HCT116 (cell line): ENCODE measurements around the gene ATL1. TPM values are rescaled to one million over a fixed set of nuclear protein-coding genes. Genes with fewer than 3 reads are reported as not detected.

ENCODE experiments used
- ATAC-seq: fragments of 200-7000 bp; cut with Tn5 transposase; 2 replicates; pipeline ENCODE4 v1.9.1; 2020; ENCODE audit warnings: mild to moderate bottlenecking, moderate library complexity
- BruUV-seq: library from RNA; stranded (reverse); fragments of 400-500 nt; replicated peaks from 2 replicates; lab custom pipeline; 2021; lab: Mats Ljungman, UMichigan
- CTCF ChIA-PET: fragments of 300-600 bp; sonication (Branson Sonifier 250); formaldehyde crosslinking; loops from one replicate; lab custom pipeline; 2021; ENCODE audit warnings: antibody characterized with exemption; lab: Charles Lee
- POLR2A ChIA-PET: fragments of 300-600, 350-600 bp; sonication (Branson Sonifier 250); formaldehyde crosslinking; loops from one replicate; lab custom pipeline; 2021; ENCODE audit warnings: antibody characterized with exemption; lab: Charles Lee
- RAD21 ChIA-PET, 2 experiments: fragments of 300-600 bp; sonication (Branson Sonifier 250); formaldehyde crosslinking; loops; one replicate each; lab custom pipeline; 2023; ENCODE audit warnings: low total read pairs in 2 of 2; ENCODE audit not compliant: uncharacterized antibody in 2 of 2, unreplicated experiment in 2 of 2, low non-redundant PET in 1 of 2; lab: Charles Lee
- DNase-seq: peaks from one replicate; pipeline ENCODE4 v3.0.0-alpha.2; 2010; ENCODE audit warnings: low read depth, low spot score
- H2AFZ ChIP-seq: fragments of 200-600 bp; shearing (Covaris generic), sonication (generic); 2 replicates; pipeline ENCODE4 v1.6.1; 2017; ENCODE audit warnings: low read depth, mixed run types, mixed read lengths, antibody characterized with exemption, low read length; ENCODE audit not compliant: poor library complexity, severe bottlenecking
- H3K27ac ChIP-seq: 2 replicates; pipeline ENCODE4 v1.5.1; 2012; ENCODE audit warnings: low read depth, low read length
- H3K27me3 ChIP-seq: fragments of 200-600 bp; sonication (generic); 2 replicates; pipeline ENCODE4 v1.6.1; 2016; ENCODE audit warnings: mixed run types, low read length, mixed read lengths; ENCODE audit not compliant: insufficient read depth
- H3K36me3 ChIP-seq, 2 experiments: fragments of 200-500 bp in 1 of 2; fragments of 200-600 bp in 1 of 2; sonication (Bioruptor generic) in 1 of 2; sonication (generic) in 1 of 2; 2 replicates each; pipeline versions ENCODE4 v1.5.1 to v1.6.1; 2014 to 2016; ENCODE audit warnings: low read length in 2 of 2, inconsistent platforms in 1 of 2, mixed read lengths in 1 of 2, mixed run types in 1 of 2; ENCODE audit not compliant: insufficient read depth in 2 of 2, control insufficient read depth in 1 of 2
- H3K4me1 ChIP-seq, 2 experiments: fragments of 200-600 bp in 1 of 2; sonication (generic) in 1 of 2; 2 replicates each; pipeline versions ENCODE4 v1.5.1 to v1.6.1; 2012 to 2017; ENCODE audit warnings: low read length in 2 of 2, inconsistent platforms in 1 of 2, mild to moderate bottlenecking in 1 of 2, mixed read lengths in 1 of 2, mixed run types in 1 of 2, moderate library complexity in 1 of 2; ENCODE audit not compliant: insufficient read depth in 2 of 2, control insufficient read depth in 1 of 2
- H3K4me2 ChIP-seq: fragments of 200-600 bp; sonication (generic); 2 replicates; pipeline ENCODE4 v1.6.1; 2017; ENCODE audit warnings: mixed run types, low read length, mixed read lengths
- H3K4me3 ChIP-seq, 2 experiments: fragments of 200-600 bp in 1 of 2; sonication (generic) in 1 of 2; replicated peaks in 1 of 2; 2 replicates each; pipeline ENCODE4 v1.5.1; 2011 to 2016; ENCODE audit warnings: low read length in 2 of 2, control low read depth in 1 of 2, low read depth in 1 of 2, mild to moderate bottlenecking in 1 of 2, mixed read lengths in 1 of 2, mixed run types in 1 of 2
- H3K79me2 ChIP-seq: fragments of 200-600 bp; sonication (generic); 2 replicates; pipeline ENCODE4 v1.6.1; 2017; ENCODE audit warnings: mild to moderate bottlenecking, mixed run types, low read length, moderate library complexity, mixed read lengths; ENCODE audit not compliant: insufficient read depth
- H3K9ac ChIP-seq: fragments of 200-600 bp; sonication (generic); 2 replicates; pipeline ENCODE4 v1.6.1; 2016; ENCODE audit warnings: low read length, mixed read lengths
- H3K9me2 ChIP-seq: fragments of 200-600 bp; sonication (generic), shearing (Covaris generic); 2 replicates; pipeline ENCODE4 v1.6.1; 2017; ENCODE audit warnings: mixed run types, mild to moderate bottlenecking, moderate library complexity; ENCODE audit not compliant: insufficient read depth
- H3K9me3 ChIP-seq, 2 experiments: fragments of 200-500 bp in 1 of 2; fragments of 200-600 bp in 1 of 2; sonication (Bioruptor generic) in 1 of 2; sonication (generic) in 1 of 2; 2 replicates each; pipeline ENCODE4 v1.6.1; 2014 to 2017; ENCODE audit warnings: low read length in 2 of 2, mixed read lengths in 2 of 2, inconsistent platforms in 1 of 2, low read depth in 1 of 2, mild to moderate bottlenecking in 1 of 2, mixed run types in 1 of 2, moderate library complexity in 1 of 2; ENCODE audit not compliant: control insufficient read depth in 1 of 2, insufficient read depth in 1 of 2
- H4K20me1 ChIP-seq: fragments of 200-600 bp; sonication (generic), shearing (Covaris generic); 2 replicates; pipeline ENCODE4 v1.6.1; 2017; ENCODE audit warnings: mixed run types, mild to moderate bottlenecking, moderate library complexity; ENCODE audit not compliant: insufficient read depth
- ATF3 ChIP-seq: IDR thresholded peaks from 2 replicates; pipeline ENCODE4 v1.6.1; 2012
- CBX3 ChIP-seq: IDR thresholded peaks from 2 replicates; pipeline ENCODE4 v1.6.1; 2012; ENCODE audit warnings: low read depth
- CTCF ChIP-seq, 3 experiments: fragments of 200-600 bp in 1 of 3; sonication (generic) in 1 of 3; IDR thresholded peaks in 2 of 3; conservative IDR thresholded peaks in 1 of 3; 2 replicates each; pipeline ENCODE4 v1.5.1; 2012 to 2017; ENCODE audit warnings: low read depth in 2 of 3, low read length in 2 of 3, antibody characterized with exemption in 1 of 3, borderline replicate concordance in 1 of 3, control low read depth in 1 of 3, mild to moderate bottlenecking in 1 of 3, mixed read lengths in 1 of 3, mixed run types in 1 of 3, moderate library complexity in 1 of 3; ENCODE audit not compliant: insufficient read depth in 1 of 3
- ELF1 ChIP-seq: IDR thresholded peaks from 2 replicates; pipeline ENCODE4 v1.6.1; 2012; ENCODE audit warnings: low read depth, borderline replicate concordance
- EZH2 ChIP-seq: fragments of 200-600 bp; sonication (generic); IDR thresholded peaks from 2 replicates; pipeline ENCODE4 v1.6.1; 2017; ENCODE audit warnings: antibody characterized with exemption, mixed run types
- EZH2phosphoT487 ChIP-seq: fragments of 200-600 bp; IDR thresholded peaks from 2 replicates; pipeline ENCODE4 v1.6.1; 2018; ENCODE audit warnings: antibody characterized with exemption, borderline replicate concordance
- FOSL1 ChIP-seq: IDR thresholded peaks from 2 replicates; pipeline ENCODE4 v1.6.1; 2012; ENCODE audit warnings: low read depth
- JUND ChIP-seq: IDR thresholded peaks from 2 replicates; pipeline ENCODE4 v1.6.1; 2012
- POLR2A ChIP-seq: IDR thresholded peaks from 2 replicates; pipeline ENCODE4 v1.7.0; 2011; ENCODE audit warnings: borderline replicate concordance; ENCODE audit not compliant: insufficient read depth, insufficient read length; ENCODE audit errors: extremely low read depth
- POLR2AphosphoS5 ChIP-seq: IDR thresholded peaks from 2 replicates; pipeline ENCODE4 v1.6.1; 2011; ENCODE audit warnings: mild to moderate bottlenecking, low read depth, low read length, moderate library complexity
- RAD21 ChIP-seq: IDR thresholded peaks from 2 replicates; pipeline ENCODE4 v1.6.1; 2012; ENCODE audit warnings: low read depth, mild to moderate bottlenecking
- SP1 ChIP-seq: IDR thresholded peaks from 2 replicates; pipeline ENCODE4 v1.6.1; 2012; ENCODE audit warnings: low read depth
- TCF7L2 ChIP-seq: IDR thresholded peaks from 2 replicates; pipeline ENCODE4 v1.7.0; 2011; ENCODE audit warnings: borderline replicate concordance, inconsistent platforms; ENCODE audit not compliant: insufficient read depth, insufficient read length; ENCODE audit errors: extremely low read depth
- YY1 ChIP-seq: IDR thresholded peaks from 2 replicates; pipeline ENCODE4 v1.6.1; 2011; ENCODE audit warnings: low read length, low read depth, moderate library complexity, mild to moderate bottlenecking; ENCODE audit not compliant: insufficient replicate concordance; ENCODE audit errors: extremely low read depth
- ZBTB33 ChIP-seq: IDR thresholded peaks from 2 replicates; pipeline ENCODE4 v1.6.1; 2011; ENCODE audit warnings: mild to moderate bottlenecking, low read length, moderate library complexity; ENCODE audit not compliant: insufficient replicate concordance; ENCODE audit errors: extremely low read depth
- ZFX ChIP-seq: fragments of 450-650 bp; IDR thresholded peaks from 2 replicates; pipeline ENCODE4 v1.6.1; 2017
- intact Hi-C: fragments of 100-400 bp; cut with micrococcal nuclease; formaldehyde crosslinking; loops from 2 replicates; pipeline ENCODE4 v1.10.0; 2022
- total RNA-seq: library from RNA; stranded (reverse); gene quantifications from one replicate; pipeline ENCODE4 v1.2.1, GENCODE V29; 2021; ENCODE audit not compliant: unreplicated experiment
- TF ChIP-seq, protein P1 (sequence below): IDR thresholded peaks from 2 replicates; pipeline ENCODE4 v1.6.1; 2012
- TF ChIP-seq, protein P2 (sequence below): IDR thresholded peaks from 2 replicates; pipeline ENCODE4 v1.6.1; 2012; ENCODE audit warnings: low read depth

Gene ATL1
- total RNA-seq, 1 experiment from 2014 or later = 1.4 TPM

DNA sequence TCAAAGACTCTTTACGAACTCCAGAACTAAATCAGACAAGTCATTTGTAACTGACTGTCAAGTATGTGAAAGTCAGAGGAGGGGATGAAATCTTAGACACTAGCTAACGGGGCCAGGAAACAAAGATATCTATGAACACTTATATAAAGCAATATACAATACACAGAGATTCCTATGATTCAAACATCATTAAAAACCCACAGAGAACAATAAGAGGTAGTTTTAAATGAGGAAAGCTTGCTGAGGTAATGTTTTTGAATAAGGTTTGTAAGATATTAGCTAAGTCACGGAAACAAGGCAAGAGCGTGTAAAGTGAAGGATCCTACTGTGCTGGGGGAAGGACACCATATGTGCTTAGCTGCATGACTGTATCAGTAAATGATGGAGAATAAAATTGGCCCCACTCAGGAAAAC lies 71.5 kb downstream of the ATL1 start:
- no peaks in the 10 kb centered on the region for H4K20me1 ChIP-seq
- ATAC-seq = no peak
- DNase-seq = no peak
- H3K4me3 ChIP-seq = no peak overlapping the region
- POLR2A ChIA-PET = no interaction called here
- H3K36me3 ChIP-seq = peaks cover 0 to 3% of the 10 kb centered on the region in 2 experiments; a peak in 2 of 4 replicates
- RAD21 ChIA-PET = interaction anchor here in 1 of 2 experiments (1.4 kb wide), 1 partner anchor 12 kb away, joined by 3 read pairs; no protein-coding TSS in a partner anchor
- intact Hi-C loops = no loop called here
- CTCF ChIA-PET = interaction anchor here (2.0 kb wide), 1 partner anchor 12 kb away, joined by 9 read pairs; no protein-coding TSS in a partner anchor
- BruUV-seq = no TSS peak
- no peaks in the 10 kb centered on the region for H3K4me1 ChIP-seq
- H2AFZ ChIP-seq = no peak overlapping the region
- no peaks in the 10 kb centered on the region for H3K9me3 ChIP-seq
- TF ChIP-seq TCF7L2 = no peak
- TF ChIP-seq CTCF (IDR thresholded peaks at IDR 0.05 in 2 of 3, conservative IDR thresholded peaks at IDR 0.05 in 1 of 3; ENCODE audit: borderline replicate concordance in 1 of 3, insufficient read depth in 1 of 3, low read depth in 2 of 3, low read length in 2 of 3) = no peak
- TF ChIP-seq FOSL1 = no peak
- no peak for TF ChIP-seq YY1
- TF ChIP-seq EZH2phosphoT487 = no peak
- no peak for TF ChIP-seq POLR2A
- no peak for TF ChIP-seq EZH2
- no peak for TF ChIP-seq JUND
- no peak for TF ChIP-seq RAD21
- TF ChIP-seq, protein P1, sequence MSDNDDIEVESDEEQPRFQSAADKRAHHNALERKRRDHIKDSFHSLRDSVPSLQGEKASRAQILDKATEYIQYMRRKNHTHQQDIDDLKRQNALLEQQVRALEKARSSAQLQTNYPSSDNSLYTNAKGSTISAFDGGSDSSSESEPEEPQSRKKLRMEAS = no peak
- TF ChIP-seq, protein P2, sequence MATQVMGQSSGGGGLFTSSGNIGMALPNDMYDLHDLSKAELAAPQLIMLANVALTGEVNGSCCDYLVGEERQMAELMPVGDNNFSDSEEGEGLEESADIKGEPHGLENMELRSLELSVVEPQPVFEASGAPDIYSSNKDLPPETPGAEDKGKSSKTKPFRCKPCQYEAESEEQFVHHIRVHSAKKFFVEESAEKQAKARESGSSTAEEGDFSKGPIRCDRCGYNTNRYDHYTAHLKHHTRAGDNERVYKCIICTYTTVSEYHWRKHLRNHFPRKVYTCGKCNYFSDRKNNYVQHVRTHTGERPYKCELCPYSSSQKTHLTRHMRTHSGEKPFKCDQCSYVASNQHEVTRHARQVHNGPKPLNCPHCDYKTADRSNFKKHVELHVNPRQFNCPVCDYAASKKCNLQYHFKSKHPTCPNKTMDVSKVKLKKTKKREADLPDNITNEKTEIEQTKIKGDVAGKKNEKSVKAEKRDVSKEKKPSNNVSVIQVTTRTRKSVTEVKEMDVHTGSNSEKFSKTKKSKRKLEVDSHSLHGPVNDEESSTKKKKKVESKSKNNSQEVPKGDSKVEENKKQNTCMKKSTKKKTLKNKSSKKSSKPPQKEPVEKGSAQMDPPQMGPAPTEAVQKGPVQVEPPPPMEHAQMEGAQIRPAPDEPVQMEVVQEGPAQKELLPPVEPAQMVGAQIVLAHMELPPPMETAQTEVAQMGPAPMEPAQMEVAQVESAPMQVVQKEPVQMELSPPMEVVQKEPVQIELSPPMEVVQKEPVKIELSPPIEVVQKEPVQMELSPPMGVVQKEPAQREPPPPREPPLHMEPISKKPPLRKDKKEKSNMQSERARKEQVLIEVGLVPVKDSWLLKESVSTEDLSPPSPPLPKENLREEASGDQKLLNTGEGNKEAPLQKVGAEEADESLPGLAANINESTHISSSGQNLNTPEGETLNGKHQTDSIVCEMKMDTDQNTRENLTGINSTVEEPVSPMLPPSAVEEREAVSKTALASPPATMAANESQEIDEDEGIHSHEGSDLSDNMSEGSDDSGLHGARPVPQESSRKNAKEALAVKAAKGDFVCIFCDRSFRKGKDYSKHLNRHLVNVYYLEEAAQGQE = no peak
- TF ChIP-seq POLR2AphosphoS5 = no peak
- TF ChIP-seq ZBTB33 = no peak
- no peak for TF ChIP-seq ZFX
- TF ChIP-seq ELF1 = no peak
- TF ChIP-seq SP1 = no peak
- TF ChIP-seq CBX3 = no peak
- no peak for TF ChIP-seq ATF3
- TF ChIP-seq, all 23 proteins: peak for 0
- no peak overlapping the region for H3K9ac ChIP-seq
- no peaks in the 10 kb centered on the region for H3K79me2 ChIP-seq
- H3K9me2 ChIP-seq = no peaks in the 10 kb centered on the region; the same call in 1 of the 2 replicates
- H3K27me3 ChIP-seq = no peaks in the 10 kb centered on the region
- no peak overlapping the region for H3K27ac ChIP-seq
- no peak overlapping the region for H3K4me2 ChIP-seq
